Nephron (organoid): Measurements from ENCODE around the gene SYTL1.

ENCODE experiments used
- H3K27ac Mint-ChIP-seq, 3 experiments: 2 replicates each; pipeline ENCODE4 v1.8.0; 2020; ENCODE audit warnings: mixed read lengths in 3 of 3, mild to moderate bottlenecking in 2 of 3, moderate library complexity in 1 of 3
- H3K27me3 Mint-ChIP-seq: 2 replicates; pipeline ENCODE4 v1.8.0; 2021; ENCODE audit warnings: low read depth, mild to moderate bottlenecking, moderate library complexity, mixed read lengths
- H3K36me3 Mint-ChIP-seq: 2 replicates; pipeline ENCODE4 v1.8.0; 2020; ENCODE audit warnings: low read depth, mixed read lengths
- H3K4me1 Mint-ChIP-seq: 2 replicates; pipeline ENCODE4 v1.8.0; 2020; ENCODE audit warnings: mixed read lengths
- H3K4me3 Mint-ChIP-seq, 3 experiments: 2 replicates each; pipeline ENCODE4 v1.8.0; 2020; ENCODE audit warnings: mild to moderate bottlenecking in 3 of 3, mixed read lengths in 3 of 3, moderate library complexity in 2 of 3
- H3K9me3 Mint-ChIP-seq: 2 replicates; pipeline ENCODE4 v1.8.0; 2020; ENCODE audit warnings: mixed read lengths
- CTCF ChIP-seq, 3 experiments: fragments of 200-600 bp; sonication (generic); IDR thresholded peaks; one replicate each; pipeline ENCODE4 v1.5.0; 2021; ENCODE audit warnings: antibody characterized with exemption in 3 of 3; ENCODE audit not compliant: unreplicated experiment in 3 of 3

SYTL1 gene

DNA sequence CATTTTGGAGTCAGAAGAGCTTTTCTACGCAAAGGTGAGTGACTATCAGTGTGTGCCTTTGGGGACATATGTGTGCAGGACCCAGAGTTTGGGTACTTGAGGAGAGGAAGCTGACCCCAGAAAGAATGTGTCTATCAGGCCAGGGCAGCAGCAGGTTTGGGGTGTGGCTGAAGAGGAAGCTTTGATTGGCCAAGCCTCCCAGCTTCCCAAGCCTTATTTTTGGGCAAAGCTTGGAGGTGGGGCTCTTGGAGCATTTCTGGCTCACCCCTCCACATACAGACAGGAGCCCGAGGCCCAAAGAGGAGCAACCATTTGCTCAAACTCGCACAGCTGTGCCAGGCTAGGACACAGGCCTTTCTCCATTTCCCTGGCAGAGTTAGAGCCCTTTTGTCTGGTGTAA is 55.3 kb downstream of the SYTL1 start:
- Mint-ChIP-seq H3K27ac (peak overlapping the region in 1 of 3 experiments; percentile 47), H3K27me3 (peaks cover 6% of the 10 kb centered on the region), H3K36me3 (no peaks in the 10 kb centered on the region), H3K9me3 (no peaks in the 10 kb centered on the region), H3K4me1 (peaks cover 40% of the 10 kb centered on the region), H3K4me3 (no peak overlapping the region)
- TF ChIP-seq CTCF (IDR thresholded peaks at IDR 0.05; ENCODE audit: unreplicated experiment in 3 of 3): no peak

GRCh38 chr1:27397749-27398148 is 55.9 kb downstream of the SYTL1 start:
- peak overlapping the region in 1 of 3 experiments; percentile 33 for H3K27ac Mint-ChIP-seq
- no peak overlapping the region for H3K4me3 Mint-ChIP-seq
- H3K9me3 Mint-ChIP-seq: no peaks in the 10 kb centered on the region

GRCh38 chr1:27398405-27399149 is 56.8 kb downstream of the SYTL1 start:
- no peak for TF ChIP-seq CTCF (IDR thresholded peaks at IDR 0.05; ENCODE audit: unreplicated experiment in 3 of 3)
- Mint-ChIP-seq H3K27ac (peak overlapping the region; percentile 17 to 61 (median 60)), H3K4me1 (peaks cover 52% of the 10 kb centered on the region), H3K27me3 (peaks cover 4% of the 10 kb centered on the region), H3K9me3 (no peaks in the 10 kb centered on the region), H3K36me3 (no peaks in the 10 kb centered on the region), H3K4me3 (no peak overlapping the region)

More at GRCh38 chr1:27397749-27398148, 55.9 kb downstream of the SYTL1 start:
- Mint-ChIP-seq H3K36me3 (no peaks in the 10 kb centered on the region), H3K4me1 (peaks cover 43% of the 10 kb centered on the region), H3K27me3 (peaks cover 4% of the 10 kb centered on the region)
- TF ChIP-seq CTCF (IDR thresholded peaks at IDR 0.05; ENCODE audit: unreplicated experiment in 3 of 3): no peak

GRCh38 chr1:27399251-27400025 is 57.6 kb downstream of the SYTL1 start:
- Mint-ChIP-seq H3K4me1 (peaks cover 60% of the 10 kb centered on the region), H3K9me3 (no peaks in the 10 kb centered on the region), H3K4me3 (no peak overlapping the region), H3K36me3 (no peaks in the 10 kb centered on the region), H3K27ac (peak overlapping the region; percentile 17 to 61 (median 60)), H3K27me3 (peaks cover 4% of the 10 kb centered on the region)
- no peak for TF ChIP-seq CTCF (IDR thresholded peaks at IDR 0.05; ENCODE audit: unreplicated experiment in 3 of 3)

- Mint-ChIP-seq H3K36me3 (no peaks in the 10 kb centered on the region), H3K27me3 (peaks cover 4% of the 10 kb centered on the region), H3K4me1 (peaks cover 68% of the 10 kb centered on the region), H3K9me3 (no peaks in the 10 kb centered on the region), H3K4me3 (no peak overlapping the region), H3K27ac (peak overlapping the region; percentile 17 to 61 (median 18))
- no peak for TF ChIP-seq CTCF (IDR thresholded peaks at IDR 0.05; ENCODE audit: unreplicated experiment in 3 of 3)
Observed at GRCh38 chr1:27400082-27400962, 58.5 kb downstream of the SYTL1 start.
